Measurements from ENCODE around the gene TRIM15. TPM values are rescaled to one million over a fixed set of nuclear protein-coding genes. Genes with fewer than 3 reads are reported as not detected.

The TRIM15 gene
- polyA plus RNA-seq (not detected in 3 replicates), polyA minus RNA-seq (not detected in 3 replicates)
- 0.11 TPM for polyA plus RNA-seq (2011; ENCODE audit: low read depth)
- not detected in 2 replicates for polyA plus RNA-seq (2011; cell fraction: cytosol; rRNA removed)
- polyA plus RNA-seq (2011; cell fraction: nucleus; rRNA removed): not detected in 2 replicates
- not detected in 2 replicates for polyA plus RNA-seq (2012; ENCODE audit: low replicate concordance)
- not detected for polyA minus RNA-seq (2011; cell fraction: cytosol; rRNA and poly(A)+ RNA removed)
- polyA minus RNA-seq (2011; cell fraction: nucleus; rRNA and poly(A)+ RNA removed): not detected in 2 replicates

DNA sequence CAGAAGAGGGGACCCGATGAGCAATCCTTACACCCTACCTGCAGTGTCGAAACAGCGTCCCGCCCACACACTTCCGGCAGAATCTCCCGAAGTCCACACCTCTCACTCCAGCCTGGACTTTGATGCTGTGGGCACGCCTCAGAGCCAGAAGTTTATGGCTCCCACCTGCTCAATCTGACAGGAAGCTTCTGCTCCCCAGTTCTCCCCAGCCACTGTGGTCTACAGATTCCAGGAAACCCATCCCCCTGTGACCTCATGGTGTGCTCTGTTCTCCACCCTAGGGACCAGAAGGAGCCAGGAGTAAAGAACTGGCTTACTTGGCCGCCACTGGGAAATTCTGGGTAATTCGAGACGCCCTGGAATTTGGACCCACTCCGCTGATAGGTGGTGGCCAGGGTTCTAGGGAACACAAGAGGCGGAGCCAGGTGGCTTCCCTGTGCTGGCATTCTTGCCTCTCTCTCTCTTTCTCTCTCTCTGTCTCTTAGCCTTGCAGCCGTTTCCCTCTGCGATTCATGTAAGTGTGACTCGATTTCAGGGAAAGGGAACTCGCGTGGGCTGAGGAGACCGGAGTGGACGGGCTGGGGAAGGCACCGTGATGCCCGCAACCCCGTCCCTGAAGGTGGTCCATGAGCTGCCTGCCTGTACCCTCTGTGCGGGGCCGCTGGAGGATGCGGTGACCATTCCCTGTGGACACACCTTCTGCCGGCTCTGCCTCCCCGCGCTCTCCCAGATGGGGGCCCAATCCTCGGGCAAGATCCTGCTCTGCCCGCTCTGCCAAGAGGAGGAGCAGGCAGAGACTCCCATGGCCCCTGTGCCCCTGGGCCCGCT lies at the start of gene TRIM15:
TSS of gene TRIM15 (plus strand) at position 457 of the 828 bp plus-strand sequence. CDS start at position 596, 139 bp downstream.
- H3K4me2 ChIP-seq (ENCODE audit: control insufficient read depth, extremely low read depth, insufficient read depth, low read depth, low read length): no peak within 1 kb of the TSS
- dilution Hi-C loops (cut with MboI; ENCODE audit: extremely low pct_ligation_motif_present, low sequenced_read_pairs): no loop called here
- no peak for DNase-seq (ENCODE audit: low read depth, low spot score)

DNA sequence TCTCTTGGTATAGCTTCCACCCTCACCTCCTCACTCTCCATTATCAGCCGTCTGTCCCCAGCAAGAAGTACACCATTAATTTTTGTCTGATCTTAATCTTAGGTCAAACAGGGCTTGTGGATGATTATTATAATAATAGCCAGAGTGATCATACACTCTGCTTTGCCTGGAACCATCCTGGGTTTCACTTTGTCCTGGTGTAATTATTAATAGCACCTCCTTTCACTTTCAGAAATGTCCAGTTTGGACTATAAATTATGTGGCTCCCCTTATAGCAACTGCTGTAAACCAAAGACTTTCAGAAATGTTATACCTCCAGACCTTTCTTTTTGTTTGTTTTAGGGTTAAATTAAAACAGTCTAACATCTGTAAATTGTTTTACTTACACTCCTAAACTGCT lies 49.5 kb upstream of the TRIM15 start:
- Histone ChIP-seq H3K9me3 (ENCODE audit: control insufficient read depth, low read depth, low read length) (no peaks in the 10 kb centered on the region), H3K9me1 (ENCODE audit: control insufficient read depth, extremely low read depth, insufficient read depth, low read length) (no peaks in the 10 kb centered on the region), H3K4me2 (ENCODE audit: control insufficient read depth, extremely low read depth, insufficient read depth, low read depth, low read length) (no peak overlapping the region), H3K9ac (ENCODE audit: control insufficient read depth, extremely low read depth, insufficient read depth, low read length) (no peak overlapping the region), H3K79me2 (ENCODE audit: control insufficient read depth, insufficient read depth, low read length) (no peaks in the 10 kb centered on the region), H3K27me3 (ENCODE audit: control insufficient read depth, extremely low read depth, insufficient read depth, low read length) (peaks cover 43% of the 10 kb centered on the region), H2AFZ (ENCODE audit: control insufficient read depth, low read length) (no peak overlapping the region), H3K36me3 (ENCODE audit: control insufficient read depth in 2 of 2, extremely low read depth in 1 of 2, insufficient read depth in 2 of 2, low read length in 2 of 2) (no peaks in the 10 kb centered on the region), H3K4me3 (ENCODE audit: control insufficient read depth in 2 of 3, extremely low read depth in 1 of 3, insufficient read depth in 2 of 3, low read depth in 1 of 3, low read length in 3 of 3) (no peak overlapping the region), H4K20me1 (ENCODE audit: control insufficient read depth, extremely low read depth, insufficient read depth, low read length) (no peaks in the 10 kb centered on the region), H3K27ac (ENCODE audit: control insufficient read depth, insufficient read depth, low read length) (no peak overlapping the region), H3K4me1 (ENCODE audit: control insufficient read depth, extremely low read depth, insufficient read depth, low read length) (no peaks in the 10 kb centered on the region)
- DNase-seq (ENCODE audit: low read depth, low spot score) (no peak), FAIRE-seq (no peak)
- dilution Hi-C loops (cut with MboI; ENCODE audit: extremely low pct_ligation_motif_present, low sequenced_read_pairs): no loop called here
- TF ChIP-seq EZH2 (IDR thresholded peaks at IDR 0.05; ENCODE audit: low read length): no peak
- TF ChIP-seq, protein P1, sequence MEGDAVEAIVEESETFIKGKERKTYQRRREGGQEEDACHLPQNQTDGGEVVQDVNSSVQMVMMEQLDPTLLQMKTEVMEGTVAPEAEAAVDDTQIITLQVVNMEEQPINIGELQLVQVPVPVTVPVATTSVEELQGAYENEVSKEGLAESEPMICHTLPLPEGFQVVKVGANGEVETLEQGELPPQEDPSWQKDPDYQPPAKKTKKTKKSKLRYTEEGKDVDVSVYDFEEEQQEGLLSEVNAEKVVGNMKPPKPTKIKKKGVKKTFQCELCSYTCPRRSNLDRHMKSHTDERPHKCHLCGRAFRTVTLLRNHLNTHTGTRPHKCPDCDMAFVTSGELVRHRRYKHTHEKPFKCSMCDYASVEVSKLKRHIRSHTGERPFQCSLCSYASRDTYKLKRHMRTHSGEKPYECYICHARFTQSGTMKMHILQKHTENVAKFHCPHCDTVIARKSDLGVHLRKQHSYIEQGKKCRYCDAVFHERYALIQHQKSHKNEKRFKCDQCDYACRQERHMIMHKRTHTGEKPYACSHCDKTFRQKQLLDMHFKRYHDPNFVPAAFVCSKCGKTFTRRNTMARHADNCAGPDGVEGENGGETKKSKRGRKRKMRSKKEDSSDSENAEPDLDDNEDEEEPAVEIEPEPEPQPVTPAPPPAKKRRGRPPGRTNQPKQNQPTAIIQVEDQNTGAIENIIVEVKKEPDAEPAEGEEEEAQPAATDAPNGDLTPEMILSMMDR (optimal IDR thresholded peaks at IDR 0.05 in 1 of 3, IDR thresholded peaks at IDR 0.05 in 1 of 3, conservative IDR thresholded peaks at IDR 0.05 in 1 of 3; ENCODE audit: extremely low read depth in 1 of 3, insufficient read depth in 2 of 3, low read length in 3 of 3): no peak

More for the DNA sequence above, at the start of gene TRIM15:
- H3K9ac ChIP-seq (ENCODE audit: control insufficient read depth, extremely low read depth, insufficient read depth, low read length): no peak within 1 kb of the TSS
- H3K9me3 ChIP-seq (ENCODE audit: control insufficient read depth, low read depth, low read length): no peaks in the 10 kb centered on the region
- no peaks in the 10 kb centered on the region for H3K79me2 ChIP-seq (ENCODE audit: control insufficient read depth, insufficient read depth, low read length)
- no peaks in the 10 kb centered on the region for H3K4me1 ChIP-seq (ENCODE audit: control insufficient read depth, extremely low read depth, insufficient read depth, low read length)
- TF ChIP-seq, protein P1 (optimal IDR thresholded peaks at IDR 0.05 in 1 of 3, IDR thresholded peaks at IDR 0.05 in 1 of 3, conservative IDR thresholded peaks at IDR 0.05 in 1 of 3; ENCODE audit: extremely low read depth in 1 of 3, insufficient read depth in 2 of 3, low read length in 3 of 3): no peak
- no peak for TF ChIP-seq EZH2 (IDR thresholded peaks at IDR 0.05; ENCODE audit: low read length)
- peaks cover 21% of the 10 kb centered on the region for H3K27me3 ChIP-seq (ENCODE audit: control insufficient read depth, extremely low read depth, insufficient read depth, low read length)
- FAIRE-seq: no peak
- H3K36me3 ChIP-seq (ENCODE audit: control insufficient read depth in 2 of 2, extremely low read depth in 1 of 2, insufficient read depth in 2 of 2, low read length in 2 of 2): no peaks in the 10 kb centered on the region
- H4K20me1 ChIP-seq (ENCODE audit: control insufficient read depth, extremely low read depth, insufficient read depth, low read length): no peaks in the 10 kb centered on the region
- H3K9me1 ChIP-seq (ENCODE audit: control insufficient read depth, extremely low read depth, insufficient read depth, low read length): no peaks in the 10 kb centered on the region
- no peak within 1 kb of the TSS for H3K4me3 ChIP-seq (ENCODE audit: control insufficient read depth in 2 of 3, extremely low read depth in 1 of 3, insufficient read depth in 2 of 3, low read depth in 1 of 3, low read length in 3 of 3)
- H3K27ac ChIP-seq (ENCODE audit: control insufficient read depth, insufficient read depth, low read length): no peak within 1 kb of the TSS
- no peak within 1 kb of the TSS for H2AFZ ChIP-seq (ENCODE audit: control insufficient read depth, low read length)
